ENCODE results near the gene TMEM223.

- TF ChIP-seq CTCF (IDR thresholded peaks at IDR 0.05) (no peak), POLR2A (IDR thresholded peaks at IDR 0.05; ENCODE audit: low read depth) (no peak), POLR2AphosphoS5 (IDR thresholded peaks at IDR 0.05) (no peak)
Observed at GRCh38 chr11:62817129-62817528, 25.3 kb upstream of the TMEM223 start.
